Rectal smooth muscle tissue (tissue), 1 donor: ENCODE measurements around the gene KMT2C.
"Not testable (repeated sequence)": the region's sequence is repeated elsewhere in the genome, so short reads cannot be mapped to it uniquely, and the experiment has no call there.

ENCODE experiments used
- H3K27ac ChIP-seq: one replicate; pipeline ENCODE4 v1.7.0; 2013; ENCODE audit warnings: low read depth, low read length, inconsistent platforms
- H3K27me3 ChIP-seq: one replicate; pipeline ENCODE4 v1.7.0; 2013; ENCODE audit warnings: low read length; ENCODE audit not compliant: control insufficient read depth, insufficient read depth
- H3K36me3 ChIP-seq: one replicate; pipeline ENCODE4 v1.7.0; 2013; ENCODE audit warnings: low read length; ENCODE audit not compliant: control insufficient read depth, insufficient read depth
- H3K4me1 ChIP-seq: one replicate; pipeline ENCODE4 v1.7.0; 2013; ENCODE audit warnings: low read length; ENCODE audit not compliant: control insufficient read depth, insufficient read depth
- H3K4me3 ChIP-seq: one replicate; pipeline ENCODE4 v1.7.0; 2013; ENCODE audit warnings: low read length
- H3K9ac ChIP-seq: one replicate; pipeline ENCODE4 v1.7.0; 2013; ENCODE audit warnings: low read length

Gene KMT2C

DNA sequence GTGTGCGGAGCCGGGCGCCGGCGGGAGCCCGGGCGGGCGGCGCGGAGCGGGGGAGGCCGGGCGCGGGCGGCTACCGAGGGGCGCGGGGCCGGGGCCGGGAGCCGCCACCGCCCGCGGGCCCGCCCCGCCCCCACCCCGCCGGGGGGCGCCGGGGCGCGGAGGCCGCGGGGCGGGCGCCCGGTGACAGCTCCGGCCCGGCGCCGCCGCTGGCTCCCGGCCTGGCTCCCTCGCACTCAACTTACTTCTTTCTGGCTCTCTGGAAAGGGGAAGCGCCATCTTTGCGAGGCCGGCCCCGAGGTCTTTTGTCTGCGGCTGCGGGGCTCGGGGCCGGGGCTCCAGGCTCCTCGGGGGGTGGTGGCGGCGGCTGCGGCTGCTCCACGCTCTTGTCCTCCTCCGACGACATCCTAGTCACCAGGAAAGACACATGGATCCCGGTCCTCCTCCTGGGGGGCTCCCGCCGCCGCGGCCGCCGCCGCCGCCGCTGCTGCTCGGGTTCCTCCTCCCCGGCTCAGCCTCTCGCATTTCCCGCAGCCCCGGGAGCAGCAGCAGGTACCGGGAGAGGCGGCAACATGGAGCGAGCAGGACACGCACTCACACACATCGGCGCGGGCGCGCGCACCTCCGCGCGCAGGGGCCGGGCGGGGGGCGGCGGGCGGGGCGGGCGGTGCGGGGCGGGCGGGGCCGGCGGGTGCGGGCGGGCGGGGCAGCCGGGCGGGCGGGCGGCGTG is at the start of gene KMT2C:
KMT2C (minus strand) TSS at position 620 of the 727 bp plus-strand sequence; CDS start at position 403, 217 bp downstream.
- no peaks in the 10 kb centered on the region for H3K36me3 ChIP-seq
- peak within 1 kb of the TSS; percentile 97 for H3K27ac ChIP-seq
- peak within 1 kb of the TSS; percentile 76 for H3K9ac ChIP-seq
- H3K4me1 ChIP-seq, result no peaks in the 10 kb centered on the region
- H3K4me3 ChIP-seq, result peak within 1 kb of the TSS; percentile 78
- no peaks in the 10 kb centered on the region for H3K27me3 ChIP-seq

DNA sequence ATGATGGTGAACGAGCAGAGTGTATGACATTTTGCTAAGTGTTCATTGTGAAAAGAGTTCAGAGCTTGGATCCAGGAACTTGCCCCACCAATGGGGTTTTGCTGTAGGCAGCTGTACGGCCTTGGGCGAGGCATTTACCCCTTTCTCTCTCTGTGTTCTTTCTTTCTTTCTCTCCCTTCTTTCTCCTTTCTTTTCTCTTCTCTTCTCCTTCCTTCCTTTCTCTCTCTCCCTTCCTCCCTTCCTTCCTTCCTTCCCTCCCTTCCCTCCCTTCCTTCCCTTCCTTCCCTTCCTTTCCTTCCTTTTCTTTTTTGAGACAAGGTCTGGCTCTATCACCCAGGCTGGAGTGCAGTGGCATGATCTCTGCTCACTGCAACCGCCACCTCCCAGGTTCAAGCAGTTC is 45.3 kb upstream of the KMT2C start:
- no peaks in the 10 kb centered on the region for H3K36me3 ChIP-seq
- no peak overlapping the region for H3K9ac ChIP-seq
- no peak overlapping the region for H3K27ac ChIP-seq
- H3K27me3 ChIP-seq, result no peaks in the 10 kb centered on the region
- H3K4me1 ChIP-seq, result no peaks in the 10 kb centered on the region
- H3K4me3 ChIP-seq, result no peak overlapping the region

DNA sequence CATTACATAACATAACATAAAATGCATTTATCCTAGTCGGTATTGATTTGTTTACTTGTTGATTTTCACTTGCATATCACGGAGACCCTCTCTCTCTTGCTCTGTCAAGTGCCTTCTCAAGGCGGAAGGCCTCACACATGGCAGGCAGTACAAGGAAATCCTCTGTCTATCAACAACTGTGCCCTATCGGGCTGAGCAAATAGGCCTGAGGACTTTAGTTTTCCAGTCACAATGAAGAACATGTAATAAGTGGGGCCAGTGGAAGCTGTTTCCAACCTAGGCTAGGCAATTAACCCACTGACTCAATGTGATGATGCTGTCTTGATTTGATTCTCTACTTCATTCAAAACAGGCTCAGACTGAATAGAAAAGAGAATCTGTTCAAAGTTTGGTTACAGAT is 44.9 kb upstream of the KMT2C start:
- no peak overlapping the region for H3K9ac ChIP-seq
- H3K36me3 ChIP-seq, result no peaks in the 10 kb centered on the region
- H3K27me3 ChIP-seq, result no peaks in the 10 kb centered on the region
- no peak overlapping the region for H3K4me3 ChIP-seq
- H3K4me1 ChIP-seq, result no peaks in the 10 kb centered on the region
- H3K27ac ChIP-seq, result no peak overlapping the region

DNA sequence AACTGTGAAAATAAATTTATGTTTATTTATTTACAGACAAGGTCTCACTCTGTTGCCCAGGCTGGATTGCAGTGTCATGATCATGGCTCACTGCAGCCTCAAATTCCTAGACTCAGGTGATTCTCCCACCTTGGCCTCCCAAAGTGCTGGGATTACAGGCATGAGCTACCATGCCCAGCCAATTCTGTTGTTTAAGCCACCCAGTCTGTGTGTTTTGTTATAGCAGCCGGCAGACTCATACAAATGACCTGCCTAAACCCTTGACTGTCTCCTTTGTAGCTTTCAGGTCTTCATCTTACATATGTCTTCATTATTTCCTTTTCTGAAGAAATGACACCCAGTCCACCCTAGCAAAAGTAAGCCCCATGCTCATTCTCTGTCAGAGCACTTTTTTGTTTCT is 43.8 kb upstream of the KMT2C start:
- Histone ChIP-seq H3K4me1 (no peaks in the 10 kb centered on the region), H3K27me3 (no peaks in the 10 kb centered on the region), H3K9ac (no peak overlapping the region), H3K4me3 (no peak overlapping the region), H3K27ac (no peak overlapping the region), H3K36me3 (no peaks in the 10 kb centered on the region)

DNA sequence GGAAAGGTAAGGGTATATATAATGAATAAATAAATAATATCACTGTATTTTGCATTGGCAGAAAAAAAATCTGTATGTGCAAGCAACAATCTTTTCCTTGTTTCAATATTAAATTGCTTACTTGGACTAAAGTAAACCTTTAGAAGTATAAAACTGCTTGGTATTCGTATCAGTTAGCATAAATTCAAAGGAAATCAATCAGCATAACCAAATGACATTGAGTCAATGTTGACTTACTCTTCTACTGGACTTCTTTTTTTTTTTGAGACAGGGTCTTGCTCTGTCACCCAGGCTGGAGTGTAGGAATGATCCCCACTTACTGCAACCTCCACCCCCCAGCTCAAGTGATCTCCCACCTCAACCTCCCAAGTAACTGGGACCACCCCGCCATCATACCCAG is 42.3 kb upstream of the KMT2C start:
- Histone ChIP-seq H3K4me1 (no peaks in the 10 kb centered on the region), H3K27me3 (no peaks in the 10 kb centered on the region), H3K4me3 (no peak overlapping the region), H3K27ac (no peak overlapping the region), H3K9ac (no peak overlapping the region), H3K36me3 (no peaks in the 10 kb centered on the region)

DNA sequence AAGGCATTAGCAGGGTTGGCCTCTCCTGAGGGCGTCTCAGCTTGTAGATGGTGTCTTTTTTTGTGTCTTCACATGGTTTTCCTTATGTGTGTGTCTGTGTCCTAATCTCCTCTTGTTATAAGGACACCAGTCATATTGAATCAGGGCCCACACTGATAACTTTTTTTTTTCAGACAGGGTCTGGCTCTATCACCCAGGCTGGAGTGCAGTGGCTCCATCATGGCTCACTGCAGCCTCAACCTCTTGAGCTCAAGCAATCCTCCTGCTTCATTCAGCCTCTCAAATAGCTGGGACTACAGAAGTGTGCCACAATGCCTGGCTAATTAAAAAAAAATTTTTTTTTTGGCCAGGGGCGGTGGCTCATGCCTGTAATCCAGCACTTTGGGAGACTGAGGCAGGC is 41.3 kb upstream of the KMT2C start:
- H3K9ac ChIP-seq, result no peak overlapping the region
- H3K4me1 ChIP-seq, result no peaks in the 10 kb centered on the region
- H3K27ac ChIP-seq, result no peak overlapping the region
- H3K36me3 ChIP-seq, result no peaks in the 10 kb centered on the region
- no peak overlapping the region for H3K4me3 ChIP-seq
- H3K27me3 ChIP-seq, result no peaks in the 10 kb centered on the region

DNA sequence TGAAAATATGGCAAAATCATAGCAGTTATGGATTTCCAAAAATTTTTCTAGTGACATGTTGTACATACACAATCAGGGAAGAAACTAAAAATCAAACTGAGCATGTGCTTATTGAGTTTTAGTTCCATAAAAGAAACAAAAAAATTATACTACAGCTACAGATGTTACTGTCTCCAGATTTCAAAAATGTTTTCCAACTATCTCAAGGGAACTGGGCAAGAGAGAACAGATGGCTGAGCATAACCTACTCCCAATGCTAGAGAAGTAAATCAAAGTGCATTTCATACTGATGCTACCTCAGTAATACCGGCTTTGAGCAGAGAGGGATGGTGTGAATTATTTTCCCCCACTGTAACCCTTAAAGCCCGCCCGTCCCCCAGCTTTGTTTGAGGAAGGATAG is 40.7 kb upstream of the KMT2C start:
- Histone ChIP-seq H3K36me3 (no peaks in the 10 kb centered on the region), H3K4me3 (no peak overlapping the region), H3K27ac (no peak overlapping the region), H3K9ac (no peak overlapping the region), H3K4me1 (no peaks in the 10 kb centered on the region), H3K27me3 (no peaks in the 10 kb centered on the region)

DNA sequence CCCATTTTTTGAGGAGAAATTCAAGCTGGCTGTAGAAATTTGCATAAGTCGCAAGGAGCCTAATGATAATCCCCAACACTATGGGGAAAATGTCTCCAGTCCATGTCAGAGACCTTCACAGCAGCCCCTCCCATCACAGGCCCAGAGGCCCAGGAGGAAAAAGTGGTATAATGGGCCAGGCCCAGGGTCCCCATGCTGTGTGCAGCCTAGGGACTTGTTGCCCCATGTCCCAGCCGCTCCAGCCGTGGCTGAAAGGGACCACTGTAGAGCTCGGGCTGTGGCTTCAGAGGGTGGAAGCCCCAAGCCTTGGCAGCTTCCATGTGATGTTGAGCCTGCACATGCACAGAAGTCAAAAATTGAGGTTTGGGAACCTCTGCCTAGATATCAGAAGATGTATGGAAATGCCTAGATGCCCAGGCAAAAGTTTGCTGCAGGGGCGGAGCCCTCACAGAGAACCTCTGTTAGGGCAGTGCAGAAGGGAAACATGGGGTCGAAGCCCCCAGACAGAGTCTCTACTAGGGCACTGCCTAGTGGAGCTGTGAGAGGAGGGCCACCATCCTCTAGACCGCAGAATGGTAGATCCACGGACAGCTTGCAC is 35.3 kb upstream of the KMT2C start:
- H3K27ac ChIP-seq, H3K36me3 ChIP-seq, H3K9ac ChIP-seq, H3K4me3 ChIP-seq, H3K4me1 ChIP-seq, H3K27me3 ChIP-seq: not testable (repeated sequence)

DNA sequence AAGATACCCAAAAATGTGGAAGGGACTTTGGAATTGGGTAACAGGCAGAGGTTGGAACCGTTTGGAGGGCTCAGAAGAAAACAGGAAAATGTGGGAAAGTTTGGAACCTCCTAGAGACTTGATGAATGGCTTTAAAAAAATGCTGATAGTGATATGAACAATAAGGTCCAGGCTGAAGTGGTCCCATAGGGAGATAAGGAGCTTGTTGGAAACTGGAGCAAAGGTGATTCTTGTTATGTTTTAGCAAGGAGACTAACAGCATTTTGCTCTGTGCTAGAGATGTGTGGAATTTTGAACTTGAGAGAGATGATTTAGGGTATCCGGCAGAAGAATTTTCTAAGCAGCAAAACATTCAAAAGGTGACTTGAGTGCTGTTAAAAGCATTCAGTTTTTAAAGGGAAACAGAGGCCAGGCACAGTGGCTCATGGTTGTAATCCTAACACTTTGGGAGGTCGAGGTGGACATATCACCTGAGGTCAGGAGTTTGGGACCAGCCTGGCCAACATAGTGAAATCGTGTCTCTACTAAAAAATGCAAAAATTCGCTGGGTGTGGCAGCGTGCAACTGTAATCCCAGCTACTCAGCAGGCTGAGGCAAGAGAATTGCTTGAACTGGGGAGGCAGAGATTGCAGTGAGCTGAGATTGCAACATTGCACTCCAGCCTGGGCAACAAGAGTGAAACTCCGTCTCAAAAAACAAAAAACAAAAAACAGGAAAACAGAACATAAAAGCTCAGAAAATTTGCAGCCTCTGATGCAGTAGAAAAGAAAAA is 34.6 kb upstream of the KMT2C start:
- not testable (repeated sequence) for H3K4me3 ChIP-seq, H3K27ac ChIP-seq

DNA sequence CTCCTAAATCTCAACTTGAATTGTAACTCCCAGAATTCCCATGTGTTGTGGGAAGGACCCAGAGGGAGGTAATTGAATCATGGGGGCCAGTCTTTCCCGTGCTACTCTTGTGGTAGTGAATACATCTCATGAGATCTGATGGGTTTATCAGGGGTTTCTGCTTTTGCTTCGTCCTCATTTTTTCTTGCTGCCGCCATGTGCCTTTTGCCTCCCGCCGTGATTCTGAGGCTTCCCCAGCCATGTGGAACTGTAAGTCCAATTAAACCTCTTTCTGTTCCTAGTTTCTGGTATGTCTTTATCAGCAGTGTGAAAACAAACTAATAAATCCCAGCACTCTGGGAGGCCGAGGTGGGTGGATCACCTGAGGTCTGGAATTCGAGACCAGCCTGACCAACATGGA is 33.8 kb upstream of the KMT2C start:
- not testable (repeated sequence) for H3K36me3 ChIP-seq, H3K4me1 ChIP-seq, H3K27ac ChIP-seq, H3K27me3 ChIP-seq, H3K4me3 ChIP-seq, H3K9ac ChIP-seq

More for the DNA sequence above, 34.6 kb upstream of the KMT2C start:
- H3K27me3 ChIP-seq, H3K4me1 ChIP-seq, H3K9ac ChIP-seq, H3K36me3 ChIP-seq: not testable (repeated sequence)

DNA sequence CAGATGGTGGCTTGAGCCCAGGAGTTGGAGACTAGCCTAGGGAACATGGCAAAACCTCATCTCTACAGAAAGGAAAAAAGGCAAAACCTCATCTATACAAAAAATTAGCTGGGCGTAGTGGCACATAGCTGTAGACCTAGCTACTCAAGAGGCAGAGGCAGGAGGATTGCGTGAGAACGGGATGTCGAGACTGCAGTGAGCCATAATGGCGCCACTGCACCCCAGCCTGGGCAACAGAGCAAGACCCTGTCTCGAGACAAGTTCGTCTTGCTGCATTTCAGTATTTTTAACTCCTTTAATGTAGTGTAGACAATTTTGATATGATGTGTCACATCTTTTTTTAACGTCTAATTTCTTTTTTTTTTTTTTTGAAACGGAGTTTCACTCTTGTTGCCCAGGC is 31.4 kb upstream of the KMT2C start:
- no peaks in the 10 kb centered on the region for H3K4me1 ChIP-seq
- no peak overlapping the region for H3K9ac ChIP-seq
- H3K36me3 ChIP-seq, result no peaks in the 10 kb centered on the region
- H3K27me3 ChIP-seq, result no peaks in the 10 kb centered on the region
- H3K4me3 ChIP-seq, result no peak overlapping the region
- H3K27ac ChIP-seq, result no peak overlapping the region

DNA sequence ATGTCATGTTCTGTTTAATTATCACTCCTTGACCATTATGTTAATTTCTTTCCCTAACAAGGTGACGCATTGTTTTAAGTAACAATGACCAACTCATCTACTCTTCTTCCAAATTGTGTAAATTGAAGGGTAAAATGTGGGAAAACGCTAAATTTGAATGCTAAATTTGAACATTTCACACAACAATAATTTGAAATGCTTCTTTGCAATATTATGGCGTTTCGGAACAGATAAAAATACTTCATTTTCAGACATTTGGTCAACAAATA is 29.2 kb upstream of the KMT2C start:
- H3K4me3 ChIP-seq, result peak overlapping the region; percentile 97
- no peaks in the 10 kb centered on the region for H3K36me3 ChIP-seq
- H3K9ac ChIP-seq, result no peak overlapping the region
- no peaks in the 10 kb centered on the region for H3K27me3 ChIP-seq
- peak overlapping the region; percentile 99 for H3K27ac ChIP-seq
- H3K4me1 ChIP-seq, result no peaks in the 10 kb centered on the region
